ENCODE measurements around the gene RALY. TPM values are rescaled to one million over a fixed set of nuclear protein-coding genes. Genes with fewer than 3 reads are reported as not detected.
"Not testable (repeated sequence)": the region's sequence is repeated elsewhere in the genome, so short reads cannot be mapped to it uniquely, and the experiment has no call there.

The RALY gene
- total RNA-seq, 1 experiment from 2014 or later = 164 TPM

DNA sequence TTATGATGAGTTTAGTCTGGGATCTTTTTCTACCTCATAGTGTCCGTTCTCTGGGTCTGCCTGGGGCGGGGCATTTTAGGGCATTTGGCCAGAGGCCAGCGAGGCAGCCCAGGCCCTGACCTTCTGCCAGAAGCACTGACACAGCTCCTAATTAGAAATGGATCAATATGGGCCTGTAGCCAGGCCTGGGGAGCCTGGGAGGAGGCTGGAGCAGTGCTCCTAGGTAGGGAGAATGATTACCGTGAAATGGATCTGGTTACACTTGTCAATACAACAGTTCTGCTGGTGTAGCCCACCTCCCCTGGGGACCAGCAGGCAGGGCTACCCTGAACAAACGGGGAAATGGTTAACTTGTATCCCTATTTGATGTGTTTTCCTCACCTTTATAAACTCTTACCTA, 23.0 kb downstream of the RALY start:
- H3K27me3 ChIP-seq (ENCODE audit: control insufficient read depth, insufficient read depth, low read length) = no peaks in the 10 kb centered on the region
- H3K36me3 ChIP-seq (replicated peaks; ENCODE audit: control insufficient read depth, insufficient read depth, low read length) = no peaks in the 10 kb centered on the region
- no peak for DNase-seq
- H3K4me3 ChIP-seq (ENCODE audit: insufficient read depth, low read depth, low read length) = no peak overlapping the region

DNA sequence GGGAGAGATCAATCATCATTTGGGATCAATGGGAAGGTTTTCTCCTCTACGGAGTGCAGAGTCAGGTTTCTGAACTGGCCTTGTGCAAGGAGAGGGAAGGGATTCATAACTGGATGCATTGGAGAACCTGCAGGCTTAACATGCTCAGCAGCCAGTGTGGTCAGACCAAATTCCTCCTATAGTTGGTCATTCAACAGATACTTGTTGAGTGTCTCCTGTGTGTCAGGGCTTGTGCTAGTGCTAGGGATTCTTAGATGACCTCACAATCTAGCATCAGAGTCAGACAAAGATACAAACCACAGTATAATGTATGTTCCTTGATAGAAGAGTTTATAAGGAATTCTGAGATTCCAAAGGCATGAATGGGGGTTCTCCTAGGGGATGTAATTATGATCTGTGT, 23.9 kb downstream of the RALY start:
- no peak for DNase-seq
- Histone ChIP-seq H3K27me3 (ENCODE audit: control insufficient read depth, insufficient read depth, low read length) (no peaks in the 10 kb centered on the region), H3K4me3 (ENCODE audit: insufficient read depth, low read depth, low read length) (no peak overlapping the region), H3K36me3 (replicated peaks; ENCODE audit: control insufficient read depth, insufficient read depth, low read length) (no peaks in the 10 kb centered on the region)

DNA sequence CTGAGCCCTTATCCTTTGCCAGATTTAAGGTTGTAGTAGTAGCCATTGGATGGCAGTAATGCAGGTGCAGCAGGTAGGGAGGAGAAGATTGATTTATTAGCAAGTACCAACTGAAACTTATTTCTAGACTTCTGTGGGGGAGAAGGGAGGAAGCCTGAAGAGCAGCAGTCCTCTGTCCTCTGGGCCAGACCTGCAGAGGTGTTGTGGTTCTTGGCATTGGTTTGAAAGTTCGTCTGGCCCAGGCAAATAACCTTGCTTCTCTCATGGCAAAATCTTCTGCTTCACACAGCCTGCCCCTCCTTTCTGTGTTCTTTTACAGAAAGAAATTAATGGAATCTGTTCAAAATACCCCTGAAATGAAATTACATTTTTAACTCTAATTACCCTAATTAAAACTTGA, 24.5 kb downstream of the RALY start:
- DNase-seq = no peak
- no peaks in the 10 kb centered on the region for H3K36me3 ChIP-seq (replicated peaks; ENCODE audit: control insufficient read depth, insufficient read depth, low read length)

DNA sequence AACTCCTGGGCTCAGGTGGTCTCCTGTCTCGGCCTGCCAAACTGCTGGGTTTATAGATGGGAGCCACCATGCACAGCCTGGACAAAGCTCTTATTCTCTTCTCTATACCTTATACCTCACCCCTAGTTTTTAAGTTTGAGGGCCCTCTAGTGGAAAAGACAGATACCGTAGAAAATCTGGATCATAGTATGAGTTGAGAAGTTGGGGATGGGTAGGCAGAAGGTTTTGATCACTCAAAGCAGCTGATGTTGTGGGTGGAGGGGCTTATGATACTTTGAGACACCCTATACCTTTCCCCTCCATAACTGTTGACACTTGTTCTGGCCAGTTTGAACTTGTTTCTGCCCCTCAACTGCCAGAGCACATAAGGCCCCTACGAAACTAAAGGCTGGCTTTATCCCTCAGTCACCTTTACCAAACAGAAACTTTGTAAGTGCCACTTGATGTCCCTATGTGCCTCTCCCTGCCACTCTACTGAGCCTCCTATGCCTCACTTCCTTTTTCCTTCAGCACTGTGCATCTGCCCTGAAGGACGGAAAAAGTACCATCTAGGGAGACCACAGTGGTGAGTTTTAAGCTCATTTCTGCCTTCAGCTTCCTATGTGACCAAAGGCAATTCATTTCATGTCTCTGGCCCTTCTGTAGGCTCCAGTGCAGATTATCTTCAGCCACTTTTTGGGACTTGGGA, 28.6 kb downstream of the RALY start:
- no peaks in the 10 kb centered on the region for H3K36me3 ChIP-seq (replicated peaks; ENCODE audit: control insufficient read depth, insufficient read depth, low read length)
- no peak overlapping the region for H3K4me3 ChIP-seq (ENCODE audit: insufficient read depth, low read depth, low read length)
- peak; percentile 75 for DNase-seq
- no peaks in the 10 kb centered on the region for H3K27me3 ChIP-seq (ENCODE audit: control insufficient read depth, insufficient read depth, low read length)

More for the DNA sequence above, 24.5 kb downstream of the RALY start:
- H3K4me3 ChIP-seq (ENCODE audit: insufficient read depth, low read depth, low read length) = no peak overlapping the region
- H3K27me3 ChIP-seq (ENCODE audit: control insufficient read depth, insufficient read depth, low read length) = no peaks in the 10 kb centered on the region

DNA sequence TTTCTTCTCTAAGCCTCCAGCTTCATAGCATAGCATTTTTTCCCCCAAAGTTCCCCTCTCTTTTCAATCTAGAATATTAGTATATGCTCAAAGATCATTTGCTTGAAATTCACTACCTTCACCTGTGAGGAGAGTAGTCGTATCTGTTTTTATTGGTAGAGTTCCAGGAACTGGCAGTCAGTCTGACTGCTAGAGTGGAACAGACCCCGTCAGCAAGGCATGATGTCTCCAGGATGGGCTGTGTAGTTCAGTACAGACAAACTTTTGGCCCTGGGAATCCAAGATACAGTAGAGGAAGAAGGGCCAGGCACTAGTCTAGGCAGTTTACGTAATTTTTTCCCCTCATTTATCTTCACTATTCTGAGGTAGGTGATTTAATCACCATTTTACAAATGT, 29.1 kb downstream of the RALY start:
- no peaks in the 10 kb centered on the region for H3K36me3 ChIP-seq (replicated peaks; ENCODE audit: control insufficient read depth, insufficient read depth, low read length)
- no peaks in the 10 kb centered on the region for H3K27me3 ChIP-seq (ENCODE audit: control insufficient read depth, insufficient read depth, low read length)
- no peak for DNase-seq

DNA sequence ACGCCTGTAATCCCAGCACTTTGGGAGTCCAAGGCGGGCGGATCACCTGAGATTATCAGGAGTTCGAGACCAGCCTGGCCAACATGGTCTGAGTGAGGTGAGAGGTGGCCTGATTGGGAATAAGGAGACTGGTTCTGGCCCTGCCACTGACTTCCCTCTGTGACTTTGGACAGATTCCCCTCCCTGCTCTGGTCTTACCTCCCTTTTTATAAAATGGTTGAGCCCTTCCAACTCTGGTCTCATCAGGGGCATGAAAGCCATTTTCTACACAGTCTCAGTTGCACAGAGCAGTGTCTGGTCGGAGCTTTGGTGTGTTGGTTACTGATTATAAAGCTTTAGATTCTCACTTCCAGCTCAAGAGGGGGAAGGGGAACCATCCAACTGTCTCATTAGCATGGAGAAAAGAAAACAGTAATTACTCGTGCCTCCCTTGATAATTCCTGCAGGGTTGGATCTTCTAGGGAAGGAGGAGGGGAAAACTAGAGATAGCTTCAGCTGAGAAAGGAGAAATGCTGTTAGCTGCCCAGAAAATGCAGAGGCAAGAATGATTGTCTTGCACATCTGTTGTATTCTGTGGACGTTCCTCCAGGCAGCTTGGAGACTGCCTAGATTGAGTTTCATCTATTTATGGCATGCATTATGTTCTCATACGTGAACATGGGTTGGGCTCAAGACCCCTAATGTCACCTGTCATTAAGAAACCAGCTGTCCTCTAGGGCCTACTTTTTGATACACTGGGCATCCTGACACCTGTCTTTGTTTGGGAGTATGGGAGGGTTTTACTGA, 30.4 kb downstream of the RALY start:
- no peak for DNase-seq
- no peak overlapping the region for H3K4me3 ChIP-seq (ENCODE audit: insufficient read depth, low read depth, low read length)
- H3K36me3 ChIP-seq (replicated peaks; ENCODE audit: control insufficient read depth, insufficient read depth, low read length) = no peaks in the 10 kb centered on the region
- no peaks in the 10 kb centered on the region for H3K27me3 ChIP-seq (ENCODE audit: control insufficient read depth, insufficient read depth, low read length)

More for the DNA sequence above, 29.1 kb downstream of the RALY start:
- no peak overlapping the region for H3K4me3 ChIP-seq (ENCODE audit: insufficient read depth, low read depth, low read length)

DNA sequence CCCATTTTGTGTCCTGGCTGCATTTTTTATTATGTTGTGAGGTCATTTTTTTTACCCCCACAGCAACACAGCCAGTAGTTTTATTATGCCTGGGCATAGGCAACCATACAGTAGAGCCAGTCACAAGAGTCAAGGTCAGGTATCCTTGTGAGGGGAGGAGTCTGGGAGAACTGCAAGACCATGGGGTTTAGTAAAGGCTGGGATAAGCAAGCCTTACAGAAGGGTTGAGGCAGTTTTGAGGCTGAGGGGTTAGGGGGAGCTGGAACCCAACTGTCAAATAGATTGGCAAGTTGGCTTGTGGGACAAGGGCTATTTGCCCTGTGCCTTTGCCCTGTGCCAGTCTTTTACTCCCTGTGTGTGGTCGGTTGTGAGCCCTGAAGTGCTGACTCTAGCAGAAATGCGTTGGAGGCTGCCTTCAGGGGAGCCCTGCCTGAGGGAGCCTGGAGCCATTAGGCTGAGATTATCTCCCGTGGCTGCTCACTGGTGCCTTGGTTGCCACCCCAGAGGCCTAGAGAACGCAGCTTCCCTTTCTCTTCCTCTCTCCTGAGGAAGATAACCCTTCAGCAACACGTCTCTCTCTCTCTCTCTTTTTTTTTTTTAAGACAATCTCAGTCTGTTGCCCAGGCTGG, 31.1 kb downstream of the RALY start:
- DNase-seq = no peak

DNA sequence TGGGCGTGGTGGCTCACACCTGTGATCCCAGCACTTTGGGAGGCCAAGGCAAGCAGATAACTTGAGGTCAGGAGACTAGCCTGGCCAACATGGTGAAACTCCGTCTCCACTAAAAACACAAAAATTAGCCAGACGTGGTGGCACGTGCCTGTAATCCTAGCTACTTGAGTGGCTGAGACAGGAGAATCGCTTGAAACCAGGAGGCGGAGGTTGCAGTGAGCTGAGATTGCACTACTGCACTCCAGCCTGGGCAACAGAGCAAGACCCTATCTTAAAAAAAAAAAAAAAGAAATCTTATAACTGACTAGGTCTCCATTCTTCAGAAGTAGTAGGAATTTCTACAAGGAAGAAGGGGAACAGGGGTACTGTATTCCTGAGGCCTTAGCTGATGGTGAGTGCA, 34.3 kb downstream of the RALY start:
- not testable (repeated sequence) for H3K27me3 ChIP-seq (ENCODE audit: control insufficient read depth, insufficient read depth, low read length); DNase-seq; H3K36me3 ChIP-seq (replicated peaks; ENCODE audit: control insufficient read depth, insufficient read depth, low read length); H3K4me3 ChIP-seq (ENCODE audit: insufficient read depth, low read depth, low read length)

More for the DNA sequence above, 31.1 kb downstream of the RALY start:
- Histone ChIP-seq H3K27me3 (ENCODE audit: control insufficient read depth, insufficient read depth, low read length) (no peaks in the 10 kb centered on the region), H3K4me3 (ENCODE audit: insufficient read depth, low read depth, low read length) (no peak overlapping the region), H3K36me3 (replicated peaks; ENCODE audit: control insufficient read depth, insufficient read depth, low read length) (no peaks in the 10 kb centered on the region)

DNA sequence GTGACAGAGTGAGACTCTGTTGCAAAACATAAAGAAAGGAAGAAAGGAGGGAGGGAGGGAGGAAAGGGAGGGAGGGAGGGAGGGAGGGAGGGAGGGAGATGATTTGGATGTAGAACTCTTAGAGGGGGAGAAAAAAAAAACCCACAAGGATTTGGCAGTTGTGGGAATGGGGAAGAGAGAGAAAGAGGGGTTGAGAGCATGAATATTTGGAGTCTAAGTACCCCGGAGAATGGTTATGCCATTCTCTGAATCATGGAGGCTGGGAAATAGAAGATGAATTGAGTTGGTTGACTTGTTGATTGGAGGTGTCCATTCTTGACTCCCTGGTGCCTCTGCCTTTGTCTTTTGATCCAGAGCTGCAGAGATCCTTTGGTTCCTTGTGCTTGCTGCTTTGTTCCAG, 35.7 kb downstream of the RALY start:
- H3K27me3 ChIP-seq (ENCODE audit: control insufficient read depth, insufficient read depth, low read length) = no peaks in the 10 kb centered on the region
- no peak for DNase-seq
- H3K36me3 ChIP-seq (replicated peaks; ENCODE audit: control insufficient read depth, insufficient read depth, low read length) = peaks cover 2% of the 10 kb centered on the region; the same call in 1 of the 2 replicates
- H3K4me3 ChIP-seq (ENCODE audit: insufficient read depth, low read depth, low read length) = no peak overlapping the region

DNA sequence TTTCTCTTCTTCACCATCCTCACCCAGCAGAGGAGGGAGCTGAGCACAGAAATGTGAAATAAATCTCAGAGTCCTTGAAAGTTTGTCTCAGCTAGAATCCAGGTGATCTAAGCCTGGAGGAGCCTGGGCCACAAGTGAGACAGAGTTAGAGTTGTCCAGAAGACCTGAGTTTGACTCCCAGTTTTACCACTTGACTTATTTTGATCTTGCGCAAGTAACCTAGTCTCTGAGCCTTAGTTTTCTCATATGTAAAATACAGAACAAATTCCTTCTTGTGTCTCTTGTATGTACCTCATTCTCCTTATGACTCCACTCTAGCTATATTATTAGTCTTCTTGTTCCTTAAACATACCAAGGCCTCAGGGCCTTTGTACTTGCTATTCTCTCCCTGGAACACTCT, 36.7 kb downstream of the RALY start:
- H3K27me3 ChIP-seq (ENCODE audit: control insufficient read depth, insufficient read depth, low read length) = no peaks in the 10 kb centered on the region

DNA sequence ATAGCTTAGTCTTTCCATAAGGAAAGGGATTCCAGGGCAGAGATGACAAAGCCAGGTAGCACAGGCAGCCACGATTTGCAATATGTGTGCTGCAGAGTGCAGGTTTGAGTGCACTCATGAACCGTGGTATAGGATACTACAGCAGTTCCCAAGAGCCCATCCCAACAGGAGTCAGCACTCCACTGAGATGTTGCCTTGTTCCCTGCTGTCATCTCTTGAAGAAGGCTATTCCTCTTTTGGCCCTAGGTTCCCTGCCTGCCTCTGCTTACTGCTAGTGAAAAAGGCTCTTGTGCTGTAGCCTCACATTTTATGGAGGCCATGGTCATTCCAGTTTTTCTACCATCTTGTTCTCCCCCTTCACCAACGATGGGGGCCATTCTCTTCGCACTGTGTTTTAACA, 40.2 kb downstream of the RALY start:
- DNase-seq = no peak

More for the DNA sequence above, 36.7 kb downstream of the RALY start:
- Histone ChIP-seq H3K36me3 (replicated peaks; ENCODE audit: control insufficient read depth, insufficient read depth, low read length) (peaks cover 2% of the 10 kb centered on the region; the same call in 1 of the 2 replicates), H3K4me3 (ENCODE audit: insufficient read depth, low read depth, low read length) (no peak overlapping the region)
- no peak for DNase-seq

DNA sequence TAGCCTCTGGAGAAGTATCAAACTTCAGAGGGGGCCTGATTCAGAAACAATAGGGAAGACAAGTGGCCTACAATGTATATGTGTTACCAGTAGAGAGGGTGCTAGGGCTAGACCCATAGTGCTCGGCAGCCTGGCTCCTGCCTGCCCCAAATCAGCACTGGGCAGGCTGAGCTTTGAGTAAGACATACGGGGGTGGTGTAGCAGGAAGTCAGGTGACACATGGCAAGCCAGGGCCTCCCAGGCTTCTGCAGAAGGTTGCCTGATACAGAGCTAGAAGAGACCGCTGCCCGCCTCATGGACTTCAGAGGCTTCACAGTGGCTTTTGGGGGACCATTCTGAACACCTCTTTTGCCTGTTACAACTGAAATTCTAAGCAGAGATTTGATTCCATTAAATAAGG, 43.4 kb downstream of the RALY start:
- no peak for DNase-seq
- H3K36me3 ChIP-seq (replicated peaks; ENCODE audit: control insufficient read depth, insufficient read depth, low read length) = peaks cover 2% of the 10 kb centered on the region; the same call in 1 of the 2 replicates
- no peak overlapping the region for H3K4me3 ChIP-seq (ENCODE audit: insufficient read depth, low read depth, low read length)
- H3K27me3 ChIP-seq (ENCODE audit: control insufficient read depth, insufficient read depth, low read length) = no peaks in the 10 kb centered on the region

More for the DNA sequence above, 40.2 kb downstream of the RALY start:
- peaks cover 2% of the 10 kb centered on the region; the same call in 1 of the 2 replicates for H3K36me3 ChIP-seq (replicated peaks; ENCODE audit: control insufficient read depth, insufficient read depth, low read length)
- no peak overlapping the region for H3K4me3 ChIP-seq (ENCODE audit: insufficient read depth, low read depth, low read length)
- H3K27me3 ChIP-seq (ENCODE audit: control insufficient read depth, insufficient read depth, low read length) = no peaks in the 10 kb centered on the region

DNA sequence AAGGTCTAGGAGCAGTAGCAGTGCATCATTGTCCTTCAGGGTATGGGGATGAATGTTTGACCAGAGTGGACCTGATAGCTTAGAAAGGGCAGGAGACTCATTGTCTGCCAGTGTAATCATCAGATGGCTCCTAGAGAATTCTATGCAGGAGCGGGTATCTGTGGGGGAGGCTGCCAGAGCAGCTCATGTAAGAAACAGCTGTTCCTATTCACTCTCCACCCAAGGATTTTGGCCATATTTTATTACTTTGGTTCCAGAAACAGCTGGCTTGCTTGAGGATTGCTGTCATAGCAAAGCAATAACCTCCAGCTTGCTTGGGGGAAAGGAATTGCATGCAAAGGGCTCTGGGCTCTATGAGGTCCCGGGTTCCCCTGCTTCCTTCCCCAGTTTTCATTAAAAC, 44.1 kb downstream of the RALY start:
- H3K27me3 ChIP-seq (ENCODE audit: control insufficient read depth, insufficient read depth, low read length) = no peaks in the 10 kb centered on the region
- no peak for DNase-seq
- H3K4me3 ChIP-seq (ENCODE audit: insufficient read depth, low read depth, low read length) = no peak overlapping the region
- peaks cover 2% of the 10 kb centered on the region; the same call in 1 of the 2 replicates for H3K36me3 ChIP-seq (replicated peaks; ENCODE audit: control insufficient read depth, insufficient read depth, low read length)

DNA sequence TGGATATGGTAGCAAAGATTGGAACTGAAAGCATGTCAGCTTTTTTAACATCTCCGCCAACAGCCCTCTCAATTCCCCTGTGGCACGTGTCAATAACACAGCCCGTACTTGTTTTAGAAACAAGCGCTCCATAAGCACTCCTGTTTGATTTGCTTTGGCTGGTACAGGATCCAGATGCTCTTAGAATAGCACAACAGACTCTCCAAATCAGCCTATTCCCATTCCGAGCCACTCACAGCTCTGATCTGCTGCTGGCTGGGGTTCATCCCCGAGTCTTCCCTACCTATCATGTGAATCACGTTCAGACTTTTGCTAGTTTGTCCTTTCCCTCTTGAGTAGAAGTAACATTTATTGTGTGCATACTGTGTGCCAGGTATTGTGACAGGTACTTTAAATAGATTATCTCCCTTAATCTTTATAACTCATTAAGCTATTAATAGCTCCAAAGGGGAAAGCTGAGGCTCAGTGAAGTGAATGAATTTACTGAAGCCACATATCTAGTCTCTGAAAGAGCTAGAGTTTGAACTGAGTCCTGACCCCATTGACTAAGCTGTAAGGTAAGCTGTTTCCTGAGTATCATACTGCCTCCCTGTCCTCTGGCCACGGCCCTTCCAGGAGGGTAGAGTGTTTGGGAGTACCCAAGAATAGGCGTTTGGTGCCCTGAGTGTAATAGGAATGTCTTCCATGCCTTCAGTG, 46.7 kb downstream of the RALY start:
- DNase-seq = no peak
- 0 out of 2 replicates have a peak, but pooled peaks cover 2% of the 10 kb centered on the region for H3K36me3 ChIP-seq (replicated peaks; ENCODE audit: control insufficient read depth, insufficient read depth, low read length)
- no peak overlapping the region for H3K4me3 ChIP-seq (ENCODE audit: insufficient read depth, low read depth, low read length)
- H3K27me3 ChIP-seq (ENCODE audit: control insufficient read depth, insufficient read depth, low read length) = no peaks in the 10 kb centered on the region

Measured in H7 (cell line).